GM21360 (cell line): ENCODE results near the gene PELO.

Experiments used
- ATAC-seq: cut with Tn5 transposase; IDR thresholded peaks from one replicate; pipeline ENCODE4 v1.9.1; 2021; ENCODE audit warnings: mild to moderate bottlenecking, moderate library complexity; ENCODE audit not compliant: unreplicated experiment

PELO gene

DNA sequence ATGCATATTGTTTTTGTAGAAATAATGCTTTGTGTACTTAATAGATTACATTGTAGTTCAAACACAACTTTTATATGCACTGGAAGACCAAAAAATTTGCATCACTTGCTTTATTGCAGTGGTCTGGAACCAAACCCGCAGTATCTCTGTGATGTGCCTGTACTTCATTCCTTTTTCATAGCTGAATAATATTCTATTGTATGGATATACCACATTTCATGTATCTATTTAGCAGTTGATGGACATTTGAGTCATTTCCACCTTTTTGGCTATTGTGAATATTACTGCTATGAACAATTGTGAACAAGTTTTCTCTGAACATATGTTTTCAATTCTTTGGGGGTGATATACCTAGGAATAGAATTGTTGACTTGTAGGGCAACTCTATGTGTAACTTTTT lies 40.1 kb downstream of the PELO start:
- no peak for ATAC-seq

DNA sequence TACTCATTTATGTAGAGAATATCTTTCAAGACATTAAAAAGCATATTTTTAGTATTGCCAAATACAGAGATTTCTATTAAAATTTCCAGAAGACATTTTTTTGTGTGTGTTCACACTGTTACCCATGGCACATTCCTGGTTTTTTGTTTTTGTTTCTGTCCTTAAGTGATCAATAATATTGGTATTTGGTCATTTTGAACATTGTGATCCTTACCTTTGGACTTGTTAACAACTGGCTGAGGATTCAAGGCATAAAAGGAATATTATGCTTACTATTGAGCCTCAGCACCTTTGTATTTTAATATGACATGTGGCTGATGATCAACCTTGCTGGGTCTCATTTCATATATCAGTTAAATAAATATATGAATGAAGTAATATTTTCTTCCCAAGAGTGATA lies 41.9 kb downstream of the PELO start:
- no peak for ATAC-seq

DNA sequence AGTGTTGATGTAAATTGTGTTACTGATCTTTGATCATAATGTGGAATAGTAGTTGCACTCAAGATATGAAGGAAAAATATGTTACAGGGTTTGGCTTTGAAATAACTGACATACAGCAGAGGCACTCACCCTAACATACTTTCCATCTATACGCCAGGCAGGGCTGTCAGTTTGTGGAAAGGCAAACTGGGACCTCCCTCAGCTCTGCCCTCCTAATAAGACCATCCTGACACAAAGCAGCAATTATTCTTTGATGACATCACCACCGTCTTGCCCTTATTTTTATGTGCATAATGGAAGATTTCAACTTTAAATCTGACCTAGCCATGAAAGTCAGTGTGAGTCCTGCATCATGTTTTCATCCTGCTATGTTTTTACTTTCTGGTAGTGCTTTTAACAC lies 42.9 kb downstream of the PELO start:
- ATAC-seq, result no peak

DNA sequence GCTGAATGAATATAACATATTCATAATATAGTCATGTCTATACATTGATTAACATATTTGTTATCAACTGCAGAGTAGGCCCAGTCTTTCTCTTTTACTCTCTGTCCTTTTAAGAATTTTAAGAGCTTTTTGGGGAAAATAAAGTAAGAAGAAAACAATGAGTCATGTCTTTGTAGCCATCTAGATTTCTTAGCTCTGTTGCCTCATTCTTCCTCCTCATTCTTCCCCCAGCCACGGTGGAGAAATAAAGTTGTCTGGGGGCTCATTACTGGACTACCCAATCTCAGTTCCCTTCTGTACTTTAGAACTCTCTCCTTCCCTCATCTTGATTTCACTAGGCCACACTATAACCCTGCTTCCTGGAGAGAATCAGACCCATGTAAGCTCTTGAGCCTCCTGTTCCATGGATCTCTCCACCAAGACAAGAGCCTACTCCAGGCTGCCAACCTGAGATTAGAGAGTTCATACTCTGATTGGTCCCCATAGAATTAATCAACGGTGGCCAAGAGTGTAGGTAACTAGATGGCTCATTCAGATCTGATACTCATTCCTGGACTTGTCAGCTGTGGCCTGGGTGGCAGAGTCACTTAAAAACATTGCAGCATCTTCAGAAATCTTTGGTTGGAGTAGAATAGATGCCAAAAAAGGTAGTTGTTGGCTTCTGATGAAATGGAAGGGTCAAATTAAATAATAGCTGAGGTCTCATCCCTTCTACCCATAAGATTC lies 44.2 kb downstream of the PELO start:
- ATAC-seq, result no peak

DNA sequence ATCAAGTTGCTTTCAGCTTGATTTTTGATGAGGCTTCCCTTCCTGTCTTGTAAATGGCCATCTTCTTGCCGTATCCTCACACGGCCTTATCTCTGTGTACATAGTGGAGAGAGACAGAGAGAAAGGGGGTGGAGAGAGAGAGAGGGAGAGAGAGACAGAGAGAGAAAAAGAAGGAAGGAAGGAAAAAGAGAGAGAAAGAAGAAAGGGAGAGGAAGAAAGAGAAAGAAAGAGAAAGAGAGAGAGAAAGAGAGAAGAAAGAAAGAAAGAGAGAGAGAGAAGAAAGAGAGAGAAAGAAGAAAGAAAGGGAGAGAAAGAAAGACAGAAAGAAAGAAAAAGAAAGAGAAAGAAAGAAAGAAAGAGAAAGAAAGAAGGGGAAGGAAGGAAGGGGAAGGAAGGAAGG lies 46.6 kb downstream of the PELO start:
- ATAC-seq, result no peak

DNA sequence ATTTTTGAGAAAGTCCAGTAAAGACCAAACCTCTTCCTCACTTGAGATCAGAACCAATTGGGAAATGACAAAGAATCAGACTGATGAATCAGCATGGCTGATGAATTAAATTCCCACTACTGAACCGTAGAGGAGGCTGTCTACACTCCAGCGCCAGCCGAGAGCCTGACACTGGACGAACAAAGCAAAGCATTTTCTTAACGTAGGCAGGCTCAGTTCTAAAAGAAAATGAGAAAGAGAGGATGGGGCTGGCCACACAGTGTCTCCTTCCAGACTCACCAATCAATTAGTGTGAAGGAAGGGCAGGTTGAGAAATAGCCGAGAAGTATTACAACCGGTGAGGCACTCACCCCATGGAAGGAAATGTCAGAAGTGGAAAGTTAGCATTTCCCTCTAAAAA lies 49.4 kb downstream of the PELO start:
- no peak for ATAC-seq
